NCI-H82 (cell line): ENCODE results near the gene PLA2G12A.

Source experiments
- DNase-seq: peaks from one replicate; lab custom pipeline; 2025; lab: John Stamatoyannopoulos, UW

The PLA2G12A gene

DNA sequence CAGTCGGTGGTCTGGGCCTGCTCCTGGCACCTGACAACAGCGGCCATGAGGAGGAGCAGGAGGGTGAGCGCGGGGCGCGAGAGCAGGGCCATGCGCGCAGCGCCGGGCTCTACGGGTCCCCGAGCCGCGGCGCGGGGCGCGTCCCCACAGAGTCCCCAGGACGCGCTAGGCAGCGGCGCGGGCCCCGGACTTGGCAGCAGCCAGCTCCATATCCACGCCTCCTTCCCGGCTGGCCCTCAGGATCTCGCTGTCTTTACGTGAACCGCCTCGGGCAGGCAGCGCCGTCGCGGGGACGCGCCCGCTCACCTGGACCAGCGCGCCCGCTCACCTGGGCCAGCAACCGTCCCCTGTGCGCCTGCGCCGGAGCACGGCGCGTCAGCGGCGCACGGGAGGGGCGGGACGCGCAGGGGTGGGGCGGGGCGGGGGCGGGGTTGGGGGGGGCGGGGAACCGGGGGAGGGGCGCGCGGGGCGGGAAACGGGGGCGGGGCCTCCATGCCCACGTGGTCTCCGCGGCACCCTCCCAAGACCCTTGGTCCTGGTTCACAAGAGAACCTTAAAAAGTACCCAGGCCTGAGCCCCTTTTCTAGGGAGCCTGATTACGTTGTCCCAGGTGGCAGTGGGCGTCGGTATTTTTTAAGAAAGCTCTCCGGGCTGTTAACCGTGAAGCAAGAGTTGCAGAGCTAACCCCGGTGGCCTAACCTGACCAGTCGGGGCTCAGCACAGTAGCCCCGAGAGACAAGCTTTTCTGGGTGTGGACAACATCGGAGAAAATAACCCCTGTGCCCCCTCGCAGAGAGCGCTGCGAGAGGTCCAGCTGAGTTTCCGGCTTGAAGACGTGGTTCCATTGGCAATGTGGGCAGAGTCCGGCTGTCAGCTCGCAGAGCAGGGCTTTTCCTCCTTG is at the start of gene PLA2G12A:
TSS of gene PLA2G12A (minus strand) at position 353 of the 901 bp plus-strand sequence. CDS start at position 92, 261 bp downstream.
- peak; percentile 81 for DNase-seq

DNA sequence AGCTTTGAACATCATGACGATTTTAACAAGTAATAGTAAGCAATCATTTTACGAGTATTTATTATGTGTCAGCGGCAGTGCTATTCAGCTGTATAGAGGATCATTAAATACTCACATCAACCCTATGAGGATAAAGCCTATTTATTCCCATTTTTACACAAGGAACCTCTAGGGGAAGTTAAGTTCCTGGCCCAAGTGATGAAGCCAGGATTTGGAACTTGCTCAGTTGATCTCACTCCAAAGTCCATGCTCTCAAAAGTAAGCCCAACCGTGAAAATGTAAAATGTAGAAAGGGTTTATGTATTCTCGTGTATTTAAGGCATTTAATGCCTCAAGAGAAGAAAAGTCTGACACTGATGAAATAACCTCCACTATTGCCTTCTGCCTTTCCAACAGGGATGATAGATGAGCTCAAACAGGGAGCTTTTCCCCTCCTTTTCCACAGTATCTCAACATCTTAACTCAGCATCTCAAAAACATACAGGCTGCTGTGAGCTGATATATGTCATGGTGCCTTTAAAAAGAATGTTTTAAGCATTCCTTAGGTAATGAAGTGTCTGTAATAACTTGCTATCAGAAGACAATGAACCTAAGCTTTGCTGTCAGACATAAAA is 35.0 kb upstream of the PLA2G12A start:
- no peak for DNase-seq

DNA sequence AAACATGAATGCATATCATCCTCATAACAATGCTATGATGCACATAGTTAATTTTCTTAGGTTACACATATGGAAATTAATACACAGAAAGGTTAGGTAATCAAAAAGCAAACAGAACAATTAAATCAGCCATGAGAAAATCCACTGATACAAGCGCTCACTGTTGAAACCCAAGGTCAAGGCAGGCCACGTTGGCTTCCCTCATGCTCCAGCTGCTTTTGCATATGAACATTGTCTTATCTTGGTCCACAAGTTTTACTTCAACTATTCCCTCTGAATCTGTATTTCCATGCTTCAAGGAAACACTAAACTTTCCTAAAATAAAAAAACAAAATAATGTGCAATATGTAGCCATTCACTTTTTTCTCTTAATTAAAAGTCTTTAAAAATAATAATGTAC is 34.5 kb upstream of the PLA2G12A start:
- DNase-seq, result no peak

DNA sequence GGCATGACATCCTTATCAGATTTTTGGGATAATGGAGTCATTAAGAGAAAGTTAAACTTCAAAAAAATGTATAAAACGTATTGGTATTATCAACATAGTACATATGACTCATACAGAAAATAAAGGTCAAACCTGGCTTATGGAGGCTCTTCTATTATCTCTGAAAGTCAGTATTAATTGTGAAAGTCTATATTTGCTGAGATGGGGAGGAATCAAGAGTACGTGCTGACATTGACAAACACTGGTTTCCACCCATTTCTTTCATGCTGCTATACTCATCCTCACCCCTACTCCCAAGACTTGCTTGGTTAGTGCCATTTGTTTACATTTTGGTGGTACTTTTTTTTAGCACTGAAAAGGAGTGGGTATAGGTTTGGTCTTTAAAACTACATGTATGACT is 30.8 kb upstream of the PLA2G12A start:
- DNase-seq, result no peak

DNA sequence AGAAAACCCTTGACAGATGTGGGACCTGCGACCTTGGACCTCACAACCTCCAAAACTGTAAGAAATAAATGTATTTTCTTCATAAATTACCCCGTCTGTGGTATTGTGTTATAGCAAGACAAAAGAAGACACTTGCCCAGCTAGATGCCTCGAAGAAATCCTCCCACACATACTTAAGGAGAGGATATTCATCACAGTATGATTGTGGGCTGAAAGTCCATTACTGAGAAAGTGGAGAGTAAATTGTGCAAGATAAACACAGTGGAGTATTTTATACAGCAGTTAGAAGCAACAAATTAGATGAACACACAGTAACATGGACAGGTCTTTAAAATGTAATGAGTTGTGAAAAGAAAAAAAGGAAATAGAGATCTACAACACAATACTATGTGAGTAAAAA is 25.8 kb upstream of the PLA2G12A start:
- DNase-seq, result no peak

DNA sequence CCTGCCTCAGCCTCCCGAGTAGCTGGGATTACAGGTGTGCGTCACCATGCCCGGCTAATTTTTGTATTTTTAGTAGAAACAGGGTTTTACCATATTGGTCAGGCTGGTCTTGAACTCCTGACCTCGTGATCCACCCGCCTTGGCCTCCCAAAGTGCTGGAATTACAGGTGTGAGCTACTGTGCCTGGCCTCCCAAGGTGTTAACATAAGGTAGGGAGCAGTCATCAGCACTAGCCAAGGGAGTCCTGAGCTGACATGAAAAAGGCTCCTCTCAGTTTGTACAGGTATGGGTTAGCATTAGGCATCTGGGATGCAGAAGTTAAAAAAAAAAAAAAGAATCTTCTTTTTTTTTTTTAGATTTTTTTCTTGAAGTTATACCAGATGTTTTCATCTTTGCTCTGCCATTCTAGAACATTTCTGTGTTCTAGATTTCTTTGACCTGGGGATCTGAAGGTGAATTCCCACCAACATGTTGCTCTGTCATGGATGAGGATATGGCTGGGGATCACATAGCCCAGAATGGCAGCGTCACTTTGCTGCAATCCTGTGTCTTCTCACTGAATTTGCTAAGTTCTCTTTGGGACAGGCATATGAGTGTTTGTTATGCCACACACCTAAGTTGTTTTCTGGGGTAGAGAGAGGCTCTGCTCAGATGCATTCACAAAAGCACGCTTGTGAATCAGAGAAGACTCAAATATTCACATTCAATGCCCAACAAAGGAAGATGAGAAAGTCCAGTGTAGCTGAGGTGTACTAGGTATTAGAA is 24.4 kb upstream of the PLA2G12A start:
- no peak for DNase-seq

DNA sequence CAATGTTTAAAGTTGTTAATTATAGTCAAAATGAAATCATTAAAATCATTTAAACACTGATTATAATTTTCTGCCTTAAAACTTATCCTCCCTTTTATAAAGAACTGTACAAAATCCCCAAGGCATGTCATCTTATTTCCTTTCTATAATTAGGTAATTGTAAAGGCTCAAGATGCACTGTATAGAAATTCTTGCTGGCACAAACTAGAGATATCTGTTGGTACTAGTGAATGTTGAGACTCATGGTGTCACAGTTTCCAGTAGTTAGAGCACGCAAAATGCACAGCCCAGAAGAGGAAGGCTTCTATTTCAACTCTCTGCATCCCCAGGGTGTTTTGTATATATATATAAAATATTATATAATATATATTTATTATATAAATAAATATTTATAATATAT is 22.7 kb upstream of the PLA2G12A start:
- DNase-seq, result peak; percentile 45

DNA sequence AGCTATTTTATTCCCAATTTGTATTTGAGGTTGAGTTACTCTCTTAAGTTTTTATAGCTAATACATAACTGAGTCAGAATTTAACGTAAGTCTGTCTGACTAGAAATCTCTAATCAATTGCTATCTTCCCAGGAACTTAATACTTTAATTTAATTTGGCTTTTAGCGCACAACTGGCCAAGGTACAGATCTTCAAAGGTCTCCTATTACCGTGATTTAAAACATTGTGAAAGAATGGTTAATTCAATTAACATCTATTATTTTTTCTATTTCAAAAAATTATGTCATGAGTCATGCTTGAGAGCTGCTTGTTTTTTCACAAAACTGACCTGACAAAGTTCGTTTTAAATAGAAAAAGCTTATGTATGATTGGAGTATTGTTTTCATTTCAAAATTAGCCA is 22.0 kb upstream of the PLA2G12A start:
- peak; percentile 53 for DNase-seq

DNA sequence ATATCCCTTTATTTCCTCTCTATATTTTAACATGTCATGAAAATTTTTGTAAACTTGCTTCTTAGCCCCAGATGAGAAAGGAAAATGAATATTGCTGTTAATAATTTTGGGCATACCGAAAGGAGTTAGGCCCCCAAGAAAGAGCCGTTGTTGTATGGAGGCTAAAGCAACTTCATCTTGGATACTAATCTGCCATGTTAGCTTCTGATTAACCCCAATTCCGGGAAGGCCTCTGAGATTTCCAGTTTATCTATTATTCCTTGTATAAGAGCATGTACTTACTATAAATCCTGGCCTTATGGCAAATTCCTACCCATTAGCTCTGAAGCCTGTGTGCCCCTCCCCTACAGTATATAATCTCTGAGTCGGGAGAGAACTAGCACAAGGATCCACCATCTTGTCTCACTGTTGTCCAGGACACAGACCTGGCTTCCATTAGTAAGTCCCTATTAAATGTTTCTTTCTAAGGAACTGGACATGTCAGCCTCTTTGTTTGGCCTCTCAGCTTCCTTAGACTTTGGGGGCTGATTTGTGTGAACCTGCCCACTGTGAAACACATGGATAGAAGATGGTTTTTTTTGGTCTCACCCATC is 20.9 kb upstream of the PLA2G12A start:
- peak; percentile 16 for DNase-seq

DNA sequence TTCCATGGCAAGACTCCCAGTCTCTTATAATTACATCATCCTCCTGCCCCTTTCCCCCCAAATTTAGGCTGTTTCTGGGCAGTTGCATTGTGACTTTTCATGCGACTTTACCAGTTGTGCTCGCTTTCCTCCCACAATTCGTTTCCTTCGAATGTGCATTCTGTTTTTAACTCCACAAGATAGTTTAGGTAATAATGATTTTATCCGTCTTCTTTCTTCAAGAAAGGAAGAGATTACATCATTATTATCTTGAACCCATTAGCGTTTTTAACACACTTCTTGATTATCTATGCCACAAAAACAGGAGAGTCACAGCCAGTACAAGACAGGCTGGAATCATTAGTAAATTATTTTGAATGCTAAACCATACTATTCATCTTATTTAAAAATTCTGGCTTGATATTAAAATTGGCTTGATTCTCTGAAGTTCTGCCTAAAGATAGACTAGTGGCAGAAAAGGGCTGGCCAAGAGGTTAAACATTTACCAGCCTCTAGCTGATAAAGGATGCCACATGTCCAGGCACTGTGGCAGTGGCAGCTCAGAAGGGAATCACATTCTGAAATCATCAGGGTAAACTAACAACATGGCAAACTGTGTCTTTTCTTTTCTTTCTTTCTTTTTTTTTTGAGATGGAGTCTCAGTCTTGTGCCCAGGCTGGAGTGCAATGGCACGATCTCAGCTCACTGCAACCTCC is 19.7 kb upstream of the PLA2G12A start:
- no peak for DNase-seq

DNA sequence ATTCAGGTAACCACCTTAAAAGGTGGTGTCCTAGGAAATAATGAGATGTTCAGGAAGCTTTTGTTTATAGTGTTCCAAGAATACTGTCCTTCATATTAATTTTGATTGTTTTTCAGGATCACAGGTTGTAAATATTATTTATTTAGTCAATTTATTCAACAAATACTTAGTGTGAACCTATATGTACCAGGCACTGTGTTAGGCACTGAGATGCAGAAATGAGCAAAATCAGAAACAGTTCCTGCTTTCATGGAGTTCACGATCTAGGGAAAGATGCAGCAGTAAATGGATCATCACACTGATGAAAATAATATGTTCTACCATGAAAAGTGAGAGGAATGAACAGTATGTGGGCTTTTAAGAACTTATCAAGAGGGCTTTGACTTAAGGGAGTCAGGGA is 18.2 kb upstream of the PLA2G12A start:
- DNase-seq, result no peak

DNA sequence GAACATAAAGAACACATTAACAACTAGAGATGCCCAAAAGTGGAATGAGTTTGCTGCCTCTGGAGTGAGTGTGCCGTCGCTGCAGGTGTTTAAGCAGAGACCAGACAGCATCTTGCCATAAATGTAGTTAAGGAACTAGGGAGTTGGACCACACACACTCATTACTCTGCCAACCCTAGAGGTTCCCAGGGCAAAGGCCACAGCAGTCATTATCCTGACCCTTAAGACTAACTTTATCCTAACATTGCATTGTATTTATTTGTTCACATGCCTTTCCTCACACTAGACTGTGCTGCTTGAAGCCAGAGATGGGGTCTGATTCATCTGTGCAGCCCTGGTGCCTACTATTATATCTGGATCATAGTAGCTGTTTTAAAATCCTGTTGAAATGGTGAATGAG is 16.9 kb upstream of the PLA2G12A start:
- no peak for DNase-seq

DNA sequence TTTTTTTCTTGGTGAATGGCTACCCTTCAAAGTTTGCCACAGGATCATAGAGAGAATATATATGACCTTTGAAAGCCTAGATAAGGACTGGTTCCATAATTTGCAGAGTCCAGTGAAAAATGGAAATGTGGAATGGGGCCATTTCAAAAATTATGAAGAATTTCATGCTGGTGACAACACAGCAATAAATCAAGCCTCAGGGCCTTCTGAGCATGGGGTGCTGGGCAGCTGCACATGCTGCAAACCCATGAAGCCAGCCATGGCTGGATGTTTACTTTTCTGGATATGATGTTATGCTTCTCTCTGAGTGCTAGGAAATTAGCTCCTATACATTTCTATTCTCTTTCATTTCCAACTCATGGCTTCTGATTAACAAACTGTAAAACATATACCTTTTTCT is 16.0 kb upstream of the PLA2G12A start:
- no peak for DNase-seq

DNA sequence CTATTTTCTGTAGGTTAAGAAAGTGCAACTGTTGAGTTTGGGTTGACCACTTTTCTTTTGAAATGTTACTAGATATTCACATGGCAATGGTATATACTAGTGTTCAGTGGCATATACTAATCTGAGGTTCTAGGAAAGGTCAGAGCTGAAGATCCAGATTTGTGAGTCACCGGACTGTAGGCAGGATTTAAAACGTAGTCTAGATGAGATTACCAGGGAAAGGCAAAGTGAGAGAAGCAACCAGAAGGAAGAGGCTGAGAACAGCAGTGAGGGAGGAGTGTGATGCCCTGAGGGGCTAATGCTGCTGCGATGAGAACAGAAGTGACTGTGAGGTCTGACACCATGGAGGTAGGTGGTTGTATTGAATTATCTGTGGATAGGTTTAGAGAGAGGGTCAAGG is 9.7 kb upstream of the PLA2G12A start:
- DNase-seq, result no peak

DNA sequence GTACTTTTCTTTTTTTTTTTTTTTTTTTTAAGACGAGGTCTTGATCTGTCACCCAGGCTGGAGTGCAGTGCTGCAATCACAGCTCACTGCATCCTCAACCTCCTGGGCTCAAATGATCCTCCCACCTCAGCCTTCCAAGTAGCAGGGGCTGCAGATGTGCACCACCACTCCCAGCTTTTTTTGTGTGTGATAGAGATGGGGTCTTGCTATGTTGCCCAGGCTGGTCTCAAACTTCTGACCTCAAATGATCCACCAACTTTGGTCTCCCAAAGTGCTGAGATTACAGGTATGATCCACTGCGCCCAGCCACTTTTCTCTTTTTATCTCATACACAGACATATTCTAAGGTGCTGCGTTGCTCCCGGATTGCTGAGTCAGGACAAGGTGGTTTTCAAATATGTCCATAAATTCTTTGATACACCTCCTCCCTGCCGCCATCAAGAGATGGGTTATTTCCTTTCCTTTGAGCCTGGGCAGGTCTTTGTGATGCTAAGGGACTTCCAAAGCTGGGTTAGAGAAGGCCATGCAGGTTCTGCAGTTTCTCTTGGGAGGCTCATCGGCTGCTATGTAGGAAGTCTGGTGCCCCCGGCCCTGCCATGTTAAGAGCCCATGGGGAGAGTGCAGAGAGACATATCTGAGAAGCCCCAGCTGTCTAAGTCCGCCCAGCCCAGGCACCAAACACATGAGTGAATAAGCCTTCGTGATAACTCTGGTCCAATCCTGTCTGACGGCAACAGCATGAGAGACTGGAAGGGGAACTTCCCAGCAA is 8.4 kb upstream of the PLA2G12A start:
- DNase-seq, result no peak

DNA sequence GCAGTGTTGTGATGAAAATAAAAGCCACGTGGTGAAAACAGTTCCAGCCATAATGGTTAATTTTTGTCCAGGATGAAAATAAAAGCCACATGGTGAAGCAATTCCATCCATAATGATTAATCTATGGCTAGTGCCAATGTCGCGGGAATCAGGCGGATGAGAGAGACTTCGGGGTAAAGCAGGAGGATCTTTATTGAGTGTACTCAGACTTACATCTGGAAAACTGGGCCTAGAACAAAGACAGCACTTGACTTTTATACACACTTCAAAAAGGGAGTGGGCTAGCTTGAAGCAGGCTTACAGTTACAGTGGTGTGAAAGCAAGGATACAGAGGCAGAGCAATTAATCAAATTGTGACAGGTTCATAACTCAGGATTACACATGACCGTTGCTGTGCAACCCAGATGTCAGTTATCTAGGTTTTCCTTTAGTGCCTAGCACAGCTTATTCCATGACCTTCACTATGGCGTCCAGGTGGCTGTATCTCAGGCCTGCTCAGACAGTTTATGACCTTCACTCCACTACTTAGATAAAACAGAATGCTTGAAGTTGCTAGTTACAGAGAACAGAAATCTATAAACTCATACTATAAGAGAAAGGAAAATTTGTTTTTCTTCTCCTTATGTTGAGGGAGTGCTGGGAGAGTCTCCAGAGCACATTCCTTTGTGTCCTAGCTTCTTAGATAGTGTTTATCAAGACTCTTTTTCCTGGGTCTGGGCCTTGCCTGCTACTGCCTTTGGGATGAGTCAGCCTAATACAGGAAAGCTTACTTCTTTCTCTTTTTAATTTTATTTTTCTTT is 5.9 kb upstream of the PLA2G12A start:
- peak; percentile 84 for DNase-seq

DNA sequence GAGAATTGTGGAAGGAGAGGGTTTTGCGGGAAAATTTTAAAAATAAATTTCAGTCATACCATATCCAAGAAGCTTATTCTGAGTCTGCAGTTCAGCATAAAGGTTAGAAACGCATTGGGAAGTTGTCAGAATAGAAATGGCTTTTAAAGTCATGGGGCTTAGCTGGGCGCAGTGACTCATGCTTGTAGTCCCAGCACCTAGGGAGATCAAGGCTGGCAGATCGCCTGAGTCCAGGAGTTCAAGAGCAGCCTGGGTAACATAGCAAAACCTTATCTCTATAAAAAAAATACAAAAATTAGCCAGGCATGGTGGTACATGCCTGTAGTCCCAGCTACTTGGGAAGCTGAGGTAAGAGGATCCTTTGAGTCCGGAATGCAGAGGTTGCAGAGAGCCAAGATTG is 3.9 kb upstream of the PLA2G12A start:
- DNase-seq, result no peak

DNA sequence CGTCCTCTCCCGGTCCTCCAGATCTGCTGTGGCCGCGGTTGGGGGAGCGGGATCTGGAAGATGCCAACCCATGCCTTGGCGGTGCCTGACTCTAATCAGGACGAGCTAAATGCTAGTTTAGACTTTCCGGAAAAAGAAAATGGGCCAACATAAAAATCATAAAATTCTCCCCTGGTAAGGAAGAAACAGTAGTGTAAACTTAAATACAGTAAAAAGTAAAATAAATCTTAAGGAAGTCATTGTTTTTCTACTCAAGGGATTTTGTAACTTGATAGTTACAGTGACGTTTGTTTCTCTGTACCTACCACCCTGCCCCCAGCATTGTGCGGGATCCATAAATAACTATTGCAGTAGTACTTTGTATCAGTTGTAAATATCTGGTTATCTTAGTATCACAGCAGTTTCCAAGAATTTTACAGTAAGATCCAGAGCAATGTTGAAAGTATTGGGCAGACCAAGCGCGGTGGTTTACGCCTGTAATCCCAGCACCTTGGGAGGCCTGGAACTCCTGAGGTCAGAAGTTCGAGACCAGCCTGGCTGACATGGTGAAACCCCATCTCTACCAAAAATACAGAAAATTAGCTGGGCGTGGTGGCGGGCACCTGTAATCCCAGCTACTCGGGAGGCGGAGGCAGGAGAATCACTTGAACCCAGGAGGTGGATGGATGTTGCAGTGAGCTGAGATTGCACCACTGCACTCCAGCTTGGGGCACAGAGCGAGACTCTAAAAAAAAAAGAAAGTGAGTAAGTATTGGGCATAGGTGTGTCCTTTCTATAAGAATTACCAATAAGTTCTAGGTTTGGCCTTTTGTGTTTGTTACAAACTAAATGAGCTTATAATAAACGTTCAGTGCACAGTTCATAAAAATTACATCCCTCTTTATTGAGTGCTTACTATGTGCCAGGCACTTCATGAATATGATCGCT is 1.0 kb upstream of the PLA2G12A start:
- DNase-seq, result peak; percentile 14

DNA sequence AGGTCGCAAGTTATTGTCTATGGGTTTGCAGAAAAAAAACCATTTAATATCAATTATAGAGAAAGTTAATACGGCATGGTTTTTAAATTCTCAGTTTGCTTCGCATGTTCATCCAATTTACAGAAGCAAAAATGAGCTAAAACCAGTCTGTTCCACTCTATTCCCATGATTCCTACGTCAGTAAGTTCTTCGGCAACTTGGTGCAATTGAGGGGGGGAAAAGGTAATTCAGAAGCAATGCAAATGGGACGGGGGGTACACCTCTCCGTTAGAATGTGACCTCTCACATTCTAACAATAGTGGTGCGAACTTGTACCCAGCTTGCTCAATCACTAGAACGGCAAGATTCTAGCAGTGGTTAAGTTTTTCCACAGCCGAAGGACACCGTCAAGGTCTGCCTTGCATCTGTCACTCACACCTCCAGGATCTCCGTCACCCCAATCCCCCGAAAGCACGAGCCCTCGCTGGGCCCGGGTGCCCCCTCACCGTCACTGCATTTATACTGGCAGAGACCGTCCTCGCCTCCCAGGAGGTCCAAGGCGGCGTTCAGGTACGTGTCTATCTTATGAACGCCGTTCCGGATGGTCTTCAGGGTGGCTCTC is 653 bp downstream of the PLA2G12A start:
- DNase-seq, result peak; percentile 40
